ENCODE results near the gene DNAJB14. TPM values are rescaled to one million over a fixed set of nuclear protein-coding genes. Genes with fewer than 3 reads are reported as not detected.
A peak's percentile ranks its signal among the peaks of the same experiment; 100 is the strongest.

DNAJB14 gene
- total RNA-seq, 2 experiments from 2014 or later, result 47.1 to 53.1 TPM

DNA sequence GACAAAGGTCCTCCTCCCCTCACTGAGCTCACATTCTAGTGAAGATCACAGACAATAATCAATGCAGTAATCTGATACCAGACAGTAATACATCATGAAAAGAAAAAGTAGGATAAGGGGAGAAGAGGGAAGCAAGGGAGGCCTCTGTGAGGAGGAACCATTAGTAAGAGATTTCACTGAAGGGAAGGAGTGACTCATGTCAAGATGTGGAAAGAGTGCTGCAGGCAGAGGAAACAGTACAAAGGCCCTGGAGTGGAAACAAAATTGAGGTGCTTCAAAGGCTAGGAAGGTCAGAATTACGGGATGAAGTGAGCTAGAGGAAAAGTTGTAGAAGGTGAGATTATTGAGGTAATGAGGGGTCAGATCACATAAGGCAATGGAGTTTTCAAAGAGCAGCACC is 90.3 kb downstream of the DNAJB14 start:
- CTCF ChIA-PET, result interaction anchor here (0.8 to 1.9 kb wide), 5 partner anchors 9 to 57 kb away, joined by 3 to 6 read pairs (median 4); no protein-coding TSS in a partner anchor
- Mint-ChIP-seq H3K9me3 (peaks cover 6% of the 10 kb centered on the region), H3K27ac (peak overlapping the region; percentile 83), H3K27me3 (no peaks in the 10 kb centered on the region), H3K36me3 (ENCODE audit: low read depth) (peaks cover 64% of the 10 kb centered on the region), H3K4me1 (peaks cover 69% of the 10 kb centered on the region), H3K4me3 (peak overlapping the region; percentile 13)
- DNase-seq, result peak; percentile 30
- POLR2A ChIA-PET, result interaction anchor here (0.7 kb wide), 1 partner anchor 45 kb away, joined by 5 read pairs; no protein-coding TSS in a partner anchor

GRCh38 chr4:99855678-99856077 is 90.7 kb downstream of the DNAJB14 start:
- ChIA-PET CTCF (interaction anchor here (1.2 to 1.5 kb wide), 3 partner anchors 10 to 58 kb away, joined by 3 to 4 read pairs (median 3); no protein-coding TSS in a partner anchor), POLR2A (interaction anchor here (0.7 kb wide), 1 partner anchor 44 kb away, joined by 5 read pairs; no protein-coding TSS in a partner anchor)
- H3K4me3 Mint-ChIP-seq, result peak overlapping the region; percentile 33
- H3K27me3 Mint-ChIP-seq, result no peaks in the 10 kb centered on the region
- H3K27ac Mint-ChIP-seq, result peak overlapping the region; percentile 86
- H3K36me3 Mint-ChIP-seq (ENCODE audit: low read depth), result peaks cover 66% of the 10 kb centered on the region
- peaks cover 6% of the 10 kb centered on the region for H3K9me3 Mint-ChIP-seq
- peak; percentile 51 for DNase-seq
- peaks cover 69% of the 10 kb centered on the region for H3K4me1 Mint-ChIP-seq

DNA sequence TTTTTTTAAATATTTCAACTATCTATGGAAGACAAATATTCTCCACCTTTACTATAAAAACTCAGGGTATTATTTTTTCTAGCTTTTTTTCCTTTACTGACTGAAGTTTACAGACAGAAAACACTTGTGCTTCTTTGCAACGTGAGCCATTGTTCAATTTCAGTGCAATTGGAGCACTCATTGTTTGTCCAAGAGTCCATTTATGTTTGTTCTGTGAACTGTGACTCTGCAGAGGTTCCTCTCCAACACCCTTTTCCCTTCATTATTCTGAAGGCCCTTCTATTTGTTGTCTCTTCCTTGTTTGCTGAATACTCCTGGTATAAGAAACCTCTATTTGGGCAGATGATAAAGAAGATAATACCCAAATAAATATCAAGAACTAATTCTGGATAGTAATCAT is 92.4 kb downstream of the DNAJB14 start:
- peaks cover 9% of the 10 kb centered on the region for H3K9me3 Mint-ChIP-seq
- no peak for DNase-seq
- H3K36me3 Mint-ChIP-seq (ENCODE audit: low read depth), result peaks cover 66% of the 10 kb centered on the region
- H3K27me3 Mint-ChIP-seq, result no peaks in the 10 kb centered on the region
- POLR2A ChIA-PET, result no interaction called here
- H3K4me3 Mint-ChIP-seq, result no peak overlapping the region
- CTCF ChIA-PET, result interaction anchor here (0.7 to 1.6 kb wide), 5 partner anchors 8 to 52 kb away, joined by 3 read pairs; no protein-coding TSS in a partner anchor
- H3K27ac Mint-ChIP-seq, result no peak overlapping the region
- peaks cover 74% of the 10 kb centered on the region for H3K4me1 Mint-ChIP-seq

DNA sequence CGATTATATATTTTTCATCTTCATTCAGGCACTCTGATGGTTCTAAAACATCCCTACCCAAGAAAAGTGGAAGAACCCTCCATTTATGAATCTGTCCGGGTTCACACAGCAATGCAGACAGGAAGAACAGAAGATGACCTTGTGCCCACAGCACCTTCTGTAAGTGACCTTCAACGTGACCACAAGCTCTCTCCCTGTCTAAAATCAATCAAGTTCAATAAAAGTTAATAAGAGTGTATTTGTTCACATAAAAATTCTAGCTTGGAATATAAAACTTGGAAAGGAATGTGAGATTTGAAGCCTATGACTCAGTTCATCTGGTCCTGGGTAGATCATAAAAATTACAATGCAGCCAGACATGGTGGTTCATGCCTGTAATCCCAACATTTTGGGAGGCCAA is 93.2 kb downstream of the DNAJB14 start:
- CTCF ChIA-PET, result interaction anchor here (0.9 to 1.6 kb wide), 4 partner anchors 14 to 52 kb away, joined by 3 read pairs; no protein-coding TSS in a partner anchor
- Mint-ChIP-seq H3K4me3 (no peak overlapping the region), H3K4me1 (peaks cover 80% of the 10 kb centered on the region), H3K36me3 (ENCODE audit: low read depth) (peaks cover 71% of the 10 kb centered on the region), H3K27me3 (no peaks in the 10 kb centered on the region), H3K9me3 (peaks cover 9% of the 10 kb centered on the region), H3K27ac (no peak overlapping the region)
- POLR2A ChIA-PET, result no interaction called here
- DNase-seq, result no peak

- ChIA-PET CTCF (interaction anchor here (1.3 kb wide), 1 partner anchor 14 kb away, joined by 3 read pairs; no protein-coding TSS in a partner anchor), POLR2A (interaction anchor here (0.7 kb wide), 1 partner anchor 30 kb away, joined by 3 read pairs; no protein-coding TSS in a partner anchor)
- DNase-seq, result no peak
- peaks cover 9% of the 10 kb centered on the region for H3K9me3 Mint-ChIP-seq
- peak overlapping the region; percentile 84 for H3K27ac Mint-ChIP-seq
- peaks cover 70% of the 10 kb centered on the region for H3K36me3 Mint-ChIP-seq (ENCODE audit: low read depth)
- no peaks in the 10 kb centered on the region for H3K27me3 Mint-ChIP-seq
- peaks cover 85% of the 10 kb centered on the region for H3K4me1 Mint-ChIP-seq
- no peak overlapping the region for H3K4me3 Mint-ChIP-seq
These were observed 94.1 kb downstream of the DNAJB14 start for GRCh38 chr4:99852199-99852749.

DNA sequence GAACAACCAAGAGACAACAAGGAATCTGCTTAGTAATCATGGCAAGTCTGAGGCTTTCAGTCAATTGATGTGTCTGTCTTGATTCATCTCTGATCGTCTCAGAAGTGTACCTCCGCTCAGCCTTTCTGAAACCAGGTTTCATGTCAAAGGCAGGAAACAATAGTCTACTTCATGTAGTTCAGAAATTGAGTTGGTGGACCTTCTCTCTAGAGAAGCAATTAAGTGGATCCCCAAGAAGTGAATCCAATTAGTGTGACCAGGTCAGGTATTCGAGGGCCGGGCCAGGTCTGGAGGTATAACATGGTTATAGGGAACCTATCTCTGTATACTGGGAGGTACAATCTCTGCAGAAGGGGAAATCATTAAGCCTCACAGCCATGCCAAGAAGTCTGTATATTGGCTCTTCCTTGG is 97.8 kb downstream of the DNAJB14 start:
- peaks cover 82% of the 10 kb centered on the region for H3K4me1 Mint-ChIP-seq
- H3K27ac Mint-ChIP-seq, result peak overlapping the region; percentile 97
- POLR2A ChIA-PET, result no interaction called here
- peak; percentile 42 for DNase-seq
- CTCF ChIA-PET, result interaction anchor here (3.1 kb wide), 1 partner anchor 37 kb away, joined by 11 read pairs; no protein-coding TSS in a partner anchor
- peaks cover 3% of the 10 kb centered on the region for H3K9me3 Mint-ChIP-seq
- H3K27me3 Mint-ChIP-seq, result no peaks in the 10 kb centered on the region
- H3K36me3 Mint-ChIP-seq (ENCODE audit: low read depth), result peaks cover 61% of the 10 kb centered on the region
- peak overlapping the region; percentile 1 for H3K4me3 Mint-ChIP-seq

DNA sequence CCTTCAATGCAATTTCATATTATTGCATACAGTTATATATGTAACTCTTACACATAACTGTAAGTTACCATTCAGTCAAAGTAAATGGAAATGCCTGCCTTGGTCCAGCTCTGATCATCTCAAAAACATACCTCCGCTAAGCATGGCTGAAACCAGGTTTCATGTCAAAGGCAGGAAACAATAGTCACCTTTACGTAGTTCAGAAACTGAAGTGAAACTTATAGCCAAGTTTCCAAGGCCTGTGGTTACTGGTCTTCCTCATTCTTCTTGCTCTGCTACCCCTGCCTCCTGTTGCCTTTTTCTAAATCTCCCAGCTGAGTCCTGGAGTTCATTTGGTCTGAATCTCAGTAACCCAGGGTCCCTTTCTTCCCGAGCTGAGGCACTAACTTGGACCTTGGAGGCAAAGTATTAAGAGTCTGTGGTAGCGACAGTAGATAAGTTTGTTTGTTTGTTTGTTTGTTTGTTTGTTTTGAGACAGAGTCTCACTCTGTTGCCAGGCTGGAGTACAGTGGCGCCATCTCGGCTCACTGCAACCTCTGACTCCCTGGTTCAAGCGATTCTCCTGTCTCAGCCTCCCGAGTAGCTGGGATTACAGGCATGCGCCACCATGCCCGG is 98.9 kb downstream of the DNAJB14 start:
- Mint-ChIP-seq H3K27me3 (no peaks in the 10 kb centered on the region), H3K9me3 (peaks cover 3% of the 10 kb centered on the region), H3K4me1 (peaks cover 77% of the 10 kb centered on the region), H3K4me3 (peak overlapping the region; percentile 55), H3K36me3 (ENCODE audit: low read depth) (peaks cover 63% of the 10 kb centered on the region), H3K27ac (peak overlapping the region; percentile 97)
- ChIA-PET POLR2A (interaction anchor here (1.8 kb wide), 1 partner anchor 31 kb away, joined by 5 read pairs; the partner anchor contains the start of gene DAPP1), CTCF (interaction anchor here (0.8 to 3.1 kb wide), 9 partner anchors 9 to 101 kb away, joined by 3 to 11 read pairs (median 5); no protein-coding TSS in a partner anchor)
- DNase-seq, result peak; percentile 47

DNA sequence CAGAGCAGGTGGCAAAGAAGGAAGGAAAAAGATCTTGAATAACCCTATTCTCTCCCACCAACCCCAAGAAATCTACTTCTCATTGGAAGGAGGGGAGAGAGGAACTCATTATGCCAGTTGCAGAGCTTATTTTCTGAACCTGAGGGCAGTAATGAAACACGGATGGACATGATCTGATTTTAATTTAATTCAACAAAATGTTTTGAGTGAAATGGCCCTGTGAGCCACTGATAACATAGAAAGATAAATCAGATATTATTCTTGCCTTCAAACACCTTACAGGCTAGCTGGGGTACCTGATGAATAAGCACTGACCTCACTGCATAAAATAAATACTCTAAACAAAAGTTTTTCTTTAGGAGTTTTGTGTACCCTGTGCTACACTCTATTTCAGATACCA is 99.5 kb downstream of the DNAJB14 start:
- H3K27me3 Mint-ChIP-seq, result no peaks in the 10 kb centered on the region
- peaks cover 69% of the 10 kb centered on the region for H3K36me3 Mint-ChIP-seq (ENCODE audit: low read depth)
- ChIA-PET POLR2A (interaction anchor here (1.8 kb wide), 1 partner anchor 30 kb away, joined by 5 read pairs; the partner anchor contains the start of gene DAPP1), CTCF (interaction anchor here (1.2 to 3.1 kb wide), 9 partner anchors 9 to 102 kb away, joined by 4 to 11 read pairs (median 5); no protein-coding TSS in a partner anchor)
- H3K27ac Mint-ChIP-seq, result peak overlapping the region; percentile 97
- peak overlapping the region; percentile 55 for H3K4me3 Mint-ChIP-seq
- no peak for DNase-seq
- H3K9me3 Mint-ChIP-seq, result peaks cover 3% of the 10 kb centered on the region
- peaks cover 71% of the 10 kb centered on the region for H3K4me1 Mint-ChIP-seq

Other genes starting within 250 kb of the DNAJB14 start
- 10 to 100 TPM; 39.5 TPM for gene DAPP1, start 129.8 kb downstream of the DNAJB14 start, total RNA-seq
- 10 to 100 TPM; 28.9 to 33.1 TPM for gene LAMTOR3, start 52.2 kb downstream of the DNAJB14 start, total RNA-seq
- gene H2AZ1, start 3.7 kb upstream of the DNAJB14 start, total RNA-seq, result 100 to 1,000 TPM; 426 to 554 TPM
- gene DDIT4L, start 243.8 kb upstream of the DNAJB14 start, total RNA-seq, result not detected